Mucosa of rectum (tissue), 2 donors: ENCODE measurements around the gene DNER.
"Not testable (repeated sequence)": the region's sequence is repeated elsewhere in the genome, so short reads cannot be mapped to it uniquely, and the experiment has no call there.

Source experiments
- H3K27ac ChIP-seq, 2 donors: one replicate each; pipeline ENCODE4 v1.7.0; 2013; ENCODE audit warnings: inconsistent platforms in 2 of 2, low read depth in 2 of 2, low read length in 2 of 2
- H3K27me3 ChIP-seq, 2 donors: one replicate each; pipeline ENCODE4 v1.7.0; 2013; ENCODE audit warnings: low read length in 2 of 2; ENCODE audit not compliant: control insufficient read depth in 2 of 2, insufficient read depth in 2 of 2
- H3K36me3 ChIP-seq, 2 donors: one replicate each; pipeline ENCODE4 v1.7.0; 2013; ENCODE audit warnings: low read length in 2 of 2; ENCODE audit not compliant: control insufficient read depth in 2 of 2, insufficient read depth in 2 of 2
- H3K4me1 ChIP-seq, 2 donors: one replicate each; pipeline ENCODE4 v1.7.0; 2013; ENCODE audit warnings: low read length in 2 of 2, mild to moderate bottlenecking in 1 of 2; ENCODE audit not compliant: control insufficient read depth in 2 of 2, insufficient read depth in 2 of 2
- H3K4me3 ChIP-seq, 2 donors: one replicate each; pipeline ENCODE4 v1.7.0; 2013; ENCODE audit warnings: low read length in 2 of 2
- H3K9ac ChIP-seq, 2 donors: one replicate each; pipeline ENCODE4 v1.7.0; 2013; ENCODE audit warnings: low read length in 2 of 2, low read depth in 1 of 2, mild to moderate bottlenecking in 1 of 2
- H3K9me3 ChIP-seq, 2 donors: one replicate each; pipeline ENCODE4 v1.7.0; 2013; ENCODE audit warnings: low read length in 2 of 2; ENCODE audit not compliant: control insufficient read depth in 2 of 2
- donor health status: healthy.
- donor health status: Normal muscosa, but diverticular disease.

Gene DNER

DNA sequence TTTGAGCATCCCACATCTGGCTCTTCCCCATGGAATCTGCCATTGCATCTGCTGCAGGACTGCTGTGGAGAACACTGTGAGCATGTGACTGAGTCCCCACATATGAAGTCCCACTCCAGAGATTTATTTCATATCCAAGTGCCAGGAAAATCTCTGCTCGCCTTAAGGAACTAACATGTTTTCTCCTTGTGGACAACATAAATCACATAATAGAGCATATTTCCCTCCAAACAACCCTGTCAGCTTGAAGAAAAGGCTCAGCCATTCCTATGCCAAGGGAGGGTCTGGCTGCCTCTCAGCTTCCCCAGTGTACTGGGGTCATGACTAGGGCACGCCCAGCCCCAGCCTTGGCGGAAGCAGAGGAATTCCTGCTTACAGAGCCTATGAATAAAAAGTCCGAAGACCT is 193.7 kb downstream of the DNER start:
- no peak overlapping the region for H3K9ac ChIP-seq
- no peak overlapping the region for H3K27ac ChIP-seq
- no peaks in the 10 kb centered on the region for H3K9me3 ChIP-seq
- H3K36me3 ChIP-seq, result no peaks in the 10 kb centered on the region
- H3K27me3 ChIP-seq, result no peaks in the 10 kb centered on the region
- no peak overlapping the region for H3K4me3 ChIP-seq
- H3K4me1 ChIP-seq, result no peaks in the 10 kb centered on the region

DNA sequence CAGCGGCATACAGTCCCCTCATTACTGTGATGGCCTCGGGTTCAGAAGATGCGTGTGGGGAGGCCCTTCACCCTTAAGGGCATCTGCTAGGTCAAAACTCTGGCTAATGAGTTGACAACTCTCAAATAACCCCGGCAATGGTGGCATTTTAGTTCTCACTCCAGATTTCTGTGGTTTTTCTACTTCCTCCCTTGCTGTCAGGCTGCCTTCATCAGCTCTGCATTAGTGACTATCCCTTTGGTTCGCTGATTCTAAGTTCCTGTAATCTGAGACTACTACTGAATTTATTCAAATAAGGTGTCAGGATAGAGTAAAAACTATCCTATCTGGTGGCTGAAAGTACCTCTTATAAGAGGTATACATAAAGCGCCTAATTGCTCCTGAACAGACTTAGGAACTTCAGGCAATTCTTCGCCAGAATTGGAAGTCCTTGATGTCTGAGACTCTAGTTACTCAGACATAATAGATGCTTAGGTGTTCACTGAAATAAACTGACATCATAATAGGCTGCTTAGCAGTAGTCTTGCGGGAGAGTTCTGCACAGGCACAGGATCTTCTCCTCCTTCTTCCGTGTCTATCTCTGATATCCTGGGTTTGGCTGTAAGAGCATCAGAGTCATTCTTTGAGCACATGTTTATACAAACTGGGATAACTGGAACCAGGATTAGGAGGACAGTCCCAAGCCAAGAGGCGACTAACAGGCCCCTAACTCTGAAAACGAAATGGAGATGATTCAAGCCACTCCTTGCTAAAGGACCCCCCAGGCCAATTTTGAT is 194.5 kb downstream of the DNER start:
- Histone ChIP-seq H3K9ac (no peak overlapping the region), H3K4me1 (no peaks in the 10 kb centered on the region), H3K27me3 (no peaks in the 10 kb centered on the region), H3K27ac (no peak overlapping the region), H3K36me3 (no peaks in the 10 kb centered on the region), H3K4me3 (no peak overlapping the region), H3K9me3 (no peaks in the 10 kb centered on the region)

DNA sequence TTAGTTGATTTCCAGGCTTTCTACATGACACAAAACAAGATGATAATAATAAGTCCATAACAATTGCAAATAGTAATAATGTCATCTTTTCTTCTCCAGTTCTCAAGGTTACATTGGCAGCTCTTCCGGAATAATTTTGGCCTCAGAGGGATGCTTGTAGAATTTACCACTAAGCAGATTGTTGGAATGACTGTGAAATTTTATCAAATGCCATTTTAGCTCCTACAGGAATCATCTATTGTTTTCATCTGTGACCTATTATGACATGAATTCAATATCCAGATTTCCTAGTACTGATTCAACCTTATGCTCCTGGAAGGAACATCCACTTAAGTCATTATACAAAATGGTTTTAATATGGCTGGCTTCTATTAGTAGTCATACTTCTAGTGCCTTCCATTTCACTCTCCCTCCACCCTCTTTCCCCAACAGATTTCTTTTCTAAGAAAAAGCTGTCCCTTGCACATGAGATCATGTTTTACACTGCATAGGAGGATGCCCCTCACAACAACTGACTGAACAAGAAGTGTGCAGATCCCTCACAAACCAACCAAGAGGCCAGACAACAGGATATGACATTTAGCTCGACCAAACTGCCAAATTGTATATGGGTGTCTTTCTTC is 200.0 kb downstream of the DNER start:
- no peak overlapping the region for H3K9ac ChIP-seq
- no peaks in the 10 kb centered on the region for H3K9me3 ChIP-seq
- H3K27ac ChIP-seq, result no peak overlapping the region
- H3K4me3 ChIP-seq, result no peak overlapping the region
- no peaks in the 10 kb centered on the region for H3K4me1 ChIP-seq
- H3K36me3 ChIP-seq, result no peaks in the 10 kb centered on the region
- H3K27me3 ChIP-seq, result no peaks in the 10 kb centered on the region

DNA sequence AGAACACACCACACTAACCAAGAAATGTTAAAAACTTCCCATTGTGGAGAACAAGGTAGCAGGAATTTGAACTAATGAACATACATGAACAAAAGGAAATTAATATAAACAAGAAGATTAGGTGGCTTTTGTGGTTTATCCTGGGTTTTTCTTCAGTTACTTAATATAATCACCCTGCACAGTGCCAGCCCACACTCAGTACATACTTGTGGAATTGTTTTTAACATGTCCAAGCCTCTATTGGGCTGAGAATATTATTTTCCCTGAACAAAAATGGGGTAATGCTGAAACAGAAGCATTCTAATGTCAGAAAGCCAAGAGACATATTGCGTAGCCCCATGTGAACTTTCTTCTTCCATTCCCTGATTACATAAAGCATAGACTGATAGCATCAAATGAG is 202.8 kb downstream of the DNER start:
- H3K27ac ChIP-seq, result no peak overlapping the region
- no peak overlapping the region for H3K9ac ChIP-seq
- H3K36me3 ChIP-seq, result no peaks in the 10 kb centered on the region
- no peaks in the 10 kb centered on the region for H3K27me3 ChIP-seq
- no peak overlapping the region for H3K4me3 ChIP-seq
- H3K4me1 ChIP-seq, result no peaks in the 10 kb centered on the region
- H3K9me3 ChIP-seq, result no peaks in the 10 kb centered on the region

DNA sequence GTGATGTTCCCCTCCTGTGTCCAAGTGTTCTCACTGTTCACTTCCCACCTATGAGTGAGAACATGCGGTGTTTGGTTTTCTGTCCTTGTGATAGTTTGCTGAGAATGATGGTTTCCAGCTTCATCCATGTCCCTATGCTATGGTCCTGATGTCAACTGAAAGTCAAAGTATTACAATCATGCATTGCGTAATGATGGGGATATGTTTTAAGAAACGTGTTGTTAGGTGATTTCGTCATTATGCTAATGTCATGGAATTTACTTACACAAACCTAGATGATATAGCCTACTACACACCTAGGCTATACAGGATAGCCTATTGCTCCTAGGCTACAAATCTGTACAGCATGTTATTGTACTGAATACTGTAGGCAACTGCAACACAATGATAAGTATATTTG is 207.7 kb downstream of the DNER start:
- not testable (repeated sequence) for H3K27me3 ChIP-seq, H3K4me1 ChIP-seq, H3K27ac ChIP-seq, H3K9ac ChIP-seq, H3K9me3 ChIP-seq, H3K36me3 ChIP-seq, H3K4me3 ChIP-seq

DNA sequence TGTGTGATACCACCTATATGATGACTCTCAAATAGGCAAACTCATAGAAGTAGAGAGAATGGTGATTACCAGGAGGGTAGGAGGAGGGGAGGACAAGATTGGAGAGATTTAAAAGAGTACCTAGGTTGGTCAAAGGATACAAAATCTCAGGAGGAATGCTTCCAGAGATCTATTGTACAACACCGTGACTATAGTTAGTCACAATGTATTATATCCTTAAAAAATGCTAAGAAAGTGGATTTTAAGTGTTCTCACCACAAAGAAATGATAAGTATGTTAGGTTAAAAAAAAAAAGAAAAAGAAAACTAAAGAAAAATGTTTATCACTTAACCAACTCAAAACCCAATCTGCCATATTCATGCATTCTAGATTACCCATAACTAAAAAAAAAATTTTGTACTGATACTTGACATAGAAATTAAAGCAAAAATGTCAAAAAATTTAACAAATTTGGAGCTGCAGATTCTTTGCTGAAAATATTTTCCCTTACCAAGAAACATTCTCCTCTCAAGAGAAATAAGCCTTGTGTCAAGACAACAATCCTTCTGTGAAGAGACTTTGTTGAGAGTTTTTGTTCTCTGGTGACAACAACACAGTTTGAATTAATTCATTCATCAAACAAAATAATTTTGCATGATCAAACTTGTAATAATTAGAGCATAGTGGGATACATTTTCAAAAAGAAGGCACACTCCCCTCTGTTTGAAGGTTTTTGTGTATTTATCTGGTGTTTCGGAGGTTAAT is 213.1 kb downstream of the DNER start:
- no peak overlapping the region for H3K9ac ChIP-seq
- no peaks in the 10 kb centered on the region for H3K27me3 ChIP-seq
- no peaks in the 10 kb centered on the region for H3K4me1 ChIP-seq
- H3K4me3 ChIP-seq, result no peak overlapping the region
- H3K27ac ChIP-seq, result no peak overlapping the region
- H3K36me3 ChIP-seq, result no peaks in the 10 kb centered on the region
- H3K9me3 ChIP-seq, result no peaks in the 10 kb centered on the region

DNA sequence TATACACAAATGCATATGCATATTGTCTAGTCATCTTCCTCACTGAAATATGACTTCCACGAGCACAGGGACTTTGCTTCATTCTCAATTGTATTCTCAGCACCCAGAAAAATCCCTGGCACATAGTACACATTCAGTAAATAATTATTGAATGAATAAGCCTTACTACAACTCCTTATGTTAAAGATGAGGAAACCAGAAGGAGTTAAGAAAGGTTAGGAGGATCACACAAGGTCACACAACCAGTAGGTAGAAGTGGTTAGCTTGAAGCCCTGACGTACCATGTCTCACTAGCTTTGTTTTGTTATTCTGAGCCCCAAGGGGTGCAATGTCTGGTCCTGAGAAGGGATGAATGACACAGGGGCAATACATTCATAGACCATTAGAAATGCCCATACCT is 222.3 kb downstream of the DNER start:
- no peak overlapping the region for H3K9ac ChIP-seq
- H3K4me3 ChIP-seq, result no peak overlapping the region
- no peaks in the 10 kb centered on the region for H3K4me1 ChIP-seq

DNA sequence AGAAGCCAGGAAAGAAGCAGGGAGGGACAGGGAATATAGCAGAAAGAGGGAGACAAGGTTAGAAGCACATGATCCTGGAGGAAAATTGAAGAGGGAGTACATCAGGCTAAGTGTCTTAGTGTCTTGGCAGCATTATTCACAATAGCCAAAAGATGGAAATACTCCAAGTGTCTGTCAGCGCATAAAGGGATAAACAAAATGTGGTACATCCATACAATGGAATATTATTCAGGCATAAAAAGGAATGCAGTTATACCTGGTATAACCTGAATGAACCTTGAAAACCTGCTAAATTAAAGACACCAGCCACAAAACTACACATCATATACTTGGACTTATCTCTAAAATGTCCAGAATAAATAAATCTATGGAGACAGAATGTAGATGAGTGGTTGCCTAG is 224.2 kb downstream of the DNER start:
- Histone ChIP-seq H3K27ac (no peak overlapping the region), H3K9ac (no peak overlapping the region), H3K4me3 (no peak overlapping the region), H3K9me3 (no peaks in the 10 kb centered on the region), H3K4me1 (no peaks in the 10 kb centered on the region), H3K36me3 (no peaks in the 10 kb centered on the region), H3K27me3 (no peaks in the 10 kb centered on the region)

More for the DNA sequence above, 222.3 kb downstream of the DNER start:
- Histone ChIP-seq H3K27ac (no peak overlapping the region), H3K27me3 (no peaks in the 10 kb centered on the region), H3K9me3 (no peaks in the 10 kb centered on the region), H3K36me3 (no peaks in the 10 kb centered on the region)

DNA sequence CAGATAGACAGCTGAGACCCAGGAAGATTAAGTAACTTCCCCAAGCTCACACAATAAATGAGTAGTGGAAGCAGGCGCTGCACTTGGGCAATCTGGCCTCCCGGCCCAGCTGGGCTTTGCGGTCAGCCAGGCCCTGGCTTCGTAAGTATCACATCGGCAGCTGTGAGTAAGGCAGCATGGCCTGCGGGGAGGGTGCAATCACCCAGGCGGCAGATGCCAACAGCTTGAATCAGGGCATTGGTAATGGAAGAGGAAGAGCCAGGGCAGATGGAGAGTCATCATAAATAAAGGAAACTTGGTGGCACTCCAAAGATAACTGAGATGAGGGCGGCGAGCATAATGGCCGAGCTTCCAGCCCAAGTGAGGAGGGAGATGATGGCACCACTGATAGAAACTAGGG is 225.3 kb downstream of the DNER start:
- Histone ChIP-seq H3K27me3 (no peaks in the 10 kb centered on the region), H3K9ac (no peak overlapping the region), H3K9me3 (no peaks in the 10 kb centered on the region), H3K27ac (no peak overlapping the region), H3K4me3 (no peak overlapping the region), H3K36me3 (no peaks in the 10 kb centered on the region), H3K4me1 (no peaks in the 10 kb centered on the region)

DNA sequence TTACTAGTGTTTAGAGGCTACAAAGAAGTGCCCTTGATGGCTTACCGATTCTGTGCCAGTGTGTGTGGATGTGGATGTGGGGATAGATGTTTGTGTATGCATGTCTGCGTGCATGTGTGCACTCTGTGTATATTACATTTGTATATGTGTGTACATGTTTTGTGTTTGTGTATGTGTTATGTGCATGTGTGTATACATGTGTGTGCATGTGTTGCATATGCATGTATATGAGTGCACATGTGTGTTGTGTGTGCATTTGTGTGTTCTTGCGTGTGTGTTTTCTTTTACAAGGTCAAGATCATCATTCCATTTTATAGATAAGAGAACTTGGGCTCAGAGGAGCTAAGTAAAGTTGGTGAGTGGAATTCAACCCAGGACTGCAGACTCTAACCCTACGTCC is 226.1 kb downstream of the DNER start:
- H3K27ac ChIP-seq, result no peak overlapping the region
- no peak overlapping the region for H3K4me3 ChIP-seq
- H3K36me3 ChIP-seq, result no peaks in the 10 kb centered on the region
- no peaks in the 10 kb centered on the region for H3K9me3 ChIP-seq
- no peaks in the 10 kb centered on the region for H3K4me1 ChIP-seq
- no peaks in the 10 kb centered on the region for H3K27me3 ChIP-seq
- H3K9ac ChIP-seq, result no peak overlapping the region
